Left kidney (tissue), 2 donors: Measurements from ENCODE around the gene ADO. TPM values are rescaled to one million over a fixed set of nuclear protein-coding genes. Genes with fewer than 3 reads are reported as not detected.
A peak's percentile ranks its signal among the peaks of the same experiment; 100 is the strongest.

Experiments
- DNase-seq: peaks from one replicate; pipeline ENCODE4 v3.0.0-alpha.2; 2013
- polyA plus RNA-seq: library from polyadenylated mRNA; unstranded; fragments of 120-200 nt; gene quantifications from one replicate; pipeline ENCODE4 v1.2.1, GENCODE V29; 2013; ENCODE audit not compliant: insufficient read length

ADO gene
- polyA plus RNA-seq, 1 donor: 31.6 TPM

DNA sequence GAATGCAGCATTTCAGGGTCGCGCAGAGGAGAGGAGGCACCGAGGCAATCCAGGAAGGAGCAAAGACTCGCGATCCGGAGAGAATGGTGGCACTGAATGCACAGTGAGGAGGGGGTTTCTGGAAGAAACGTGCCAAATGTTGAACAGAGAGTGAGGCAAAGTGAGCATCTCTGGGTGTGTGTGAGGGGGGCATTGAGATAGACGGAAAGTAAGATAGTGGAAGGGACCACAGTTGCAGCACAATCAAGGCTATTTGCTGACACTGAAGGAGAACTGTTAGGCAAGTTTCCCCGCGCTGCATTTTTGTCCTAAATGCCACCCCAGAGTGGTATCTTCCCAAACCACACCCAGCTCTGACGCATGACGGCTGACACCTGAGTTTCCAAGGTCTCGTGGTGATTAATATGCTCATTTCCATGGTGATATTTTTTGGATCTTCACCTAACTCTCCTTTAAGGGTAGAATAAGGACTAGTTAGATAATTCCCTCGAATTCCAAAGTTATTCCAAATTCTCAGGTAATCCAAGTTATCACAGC lies 14.4 kb upstream of the ADO start:
- DNase-seq: no peak

DNA sequence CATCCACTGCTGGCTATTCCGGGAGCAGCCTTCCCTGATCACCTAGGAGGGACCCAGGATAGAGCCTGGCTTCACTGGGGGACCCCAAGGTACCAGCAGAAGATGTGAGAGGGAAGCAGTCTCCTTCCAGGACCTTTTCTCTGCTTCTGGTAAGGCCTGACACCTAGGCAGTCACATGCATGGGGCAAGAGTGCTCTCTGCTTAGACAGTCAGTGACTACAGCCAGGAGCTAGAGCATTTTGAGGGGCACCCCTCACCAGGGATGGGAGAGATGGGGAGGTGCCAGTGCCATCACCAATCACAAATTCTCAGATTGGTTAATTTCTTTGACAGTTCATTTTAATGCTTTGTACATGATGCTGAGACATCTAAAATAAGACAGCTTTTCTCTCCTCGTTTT lies 13.9 kb upstream of the ADO start:
- no peak for DNase-seq

DNA sequence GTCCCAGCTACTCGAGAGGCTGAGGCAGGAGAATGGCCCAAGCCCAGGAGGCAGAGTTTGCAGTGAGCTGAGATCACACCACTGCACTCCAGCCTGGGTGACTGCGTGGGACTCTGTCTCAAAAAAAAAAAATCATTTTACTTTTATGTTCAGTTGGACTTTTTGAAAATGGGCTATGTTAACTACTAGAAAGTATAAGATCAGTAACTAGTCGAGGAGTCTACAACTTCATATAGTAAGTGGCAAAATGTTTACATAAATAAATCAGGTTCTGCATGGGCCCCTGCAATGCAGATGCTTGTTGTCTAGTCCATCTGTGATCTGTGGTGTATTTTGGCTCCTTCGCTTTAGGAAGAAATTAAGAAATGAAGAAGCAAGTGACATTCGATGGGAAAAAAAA lies 12.3 kb upstream of the ADO start:
- DNase-seq: no peak

DNA sequence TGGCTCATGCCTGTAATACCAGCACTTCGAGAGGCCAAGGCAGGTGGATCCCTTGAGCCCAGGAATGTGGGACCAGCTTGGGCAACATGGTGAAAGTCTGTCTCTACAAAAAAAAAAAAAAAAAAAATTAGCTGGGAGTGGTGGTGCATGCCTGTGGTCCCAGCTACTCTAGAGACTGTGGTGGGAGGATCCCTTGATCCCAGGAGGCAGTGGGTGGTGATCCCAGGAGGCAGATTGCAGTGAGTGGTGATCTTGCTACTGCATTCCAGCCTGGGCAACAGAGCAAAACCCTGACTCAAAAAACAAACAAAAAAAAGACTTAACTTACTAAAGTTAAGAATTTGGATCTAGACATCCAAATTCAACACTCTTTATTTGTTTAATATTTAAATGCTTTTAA lies 10.2 kb upstream of the ADO start:
- DNase-seq: no peak

DNA sequence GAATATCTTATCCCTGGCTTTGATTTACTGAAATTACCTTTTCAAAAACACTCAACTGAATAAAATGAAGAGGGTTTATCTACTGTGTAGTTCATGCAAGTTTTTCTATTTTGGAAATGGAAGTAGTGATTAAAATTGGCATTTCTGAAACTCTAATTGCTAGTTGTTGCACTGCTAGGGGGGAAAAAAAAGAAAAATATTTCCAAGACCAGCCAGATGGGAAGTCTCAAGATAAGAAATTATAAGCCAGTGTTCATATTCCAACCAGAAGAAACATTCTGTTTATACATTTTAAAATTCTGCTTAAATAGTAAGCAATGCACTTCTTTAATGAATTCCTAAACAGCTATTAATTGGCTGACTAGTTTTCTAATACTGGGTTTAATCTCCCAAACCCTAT lies 9.4 kb upstream of the ADO start:
- DNase-seq: no peak

DNA sequence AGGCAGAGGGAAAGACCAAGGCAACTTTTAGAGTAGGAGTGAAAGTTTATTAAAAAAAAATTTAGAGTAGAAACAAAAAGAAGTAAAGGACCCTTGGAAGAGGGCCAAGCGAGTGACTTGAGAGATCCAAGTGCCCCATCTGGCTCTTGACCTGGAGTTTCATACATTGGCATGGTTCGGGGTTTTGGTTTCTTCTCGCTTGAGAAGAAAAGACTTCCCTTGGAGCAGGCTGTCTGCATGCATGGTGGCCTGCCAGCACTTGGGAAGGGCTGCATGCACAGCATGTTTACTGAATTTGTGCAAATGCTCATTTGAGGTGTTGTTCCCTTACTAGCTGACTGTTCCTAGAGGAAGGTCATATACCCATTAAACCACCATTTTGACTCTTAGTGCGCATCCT lies 8.8 kb upstream of the ADO start:
- no peak for DNase-seq

DNA sequence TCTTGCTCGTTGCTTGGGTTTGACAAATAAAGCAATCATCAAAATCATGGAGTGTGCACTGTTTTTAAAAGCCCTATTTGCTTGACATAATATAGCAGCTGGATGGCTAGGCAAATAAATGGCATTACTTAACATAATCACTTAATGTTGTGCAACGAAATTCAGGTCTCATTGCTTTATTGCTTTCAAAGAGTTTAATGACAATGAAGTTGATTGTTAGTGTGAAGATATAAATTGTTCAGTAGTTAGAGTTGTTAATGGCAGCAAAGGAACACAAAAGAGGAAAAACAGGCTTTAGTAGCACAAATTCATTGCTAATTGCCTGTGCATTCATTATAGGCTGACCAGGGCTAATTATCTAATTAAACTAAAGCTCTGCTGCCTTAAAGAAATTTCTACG lies 7.6 kb upstream of the ADO start:
- no peak for DNase-seq

DNA sequence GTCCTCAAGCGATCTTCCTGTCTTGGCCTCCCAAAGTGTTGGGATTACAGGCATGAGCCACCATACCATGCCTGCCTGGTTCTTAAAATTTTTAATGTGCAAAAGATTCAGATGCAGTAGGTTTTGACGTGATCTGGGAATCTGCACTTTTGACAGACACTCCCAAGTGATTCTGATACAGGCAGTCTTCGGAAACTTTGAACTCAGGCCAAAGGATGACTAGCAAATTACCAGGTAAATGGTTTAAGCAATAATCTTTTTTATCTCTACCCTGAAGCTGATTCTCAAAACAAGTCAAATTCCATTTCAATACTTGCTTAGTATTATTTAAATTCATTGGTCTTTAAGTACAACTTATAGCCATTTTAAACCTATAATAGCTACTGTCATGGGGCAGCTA lies 2.6 kb upstream of the ADO start:
- no peak for DNase-seq

DNA sequence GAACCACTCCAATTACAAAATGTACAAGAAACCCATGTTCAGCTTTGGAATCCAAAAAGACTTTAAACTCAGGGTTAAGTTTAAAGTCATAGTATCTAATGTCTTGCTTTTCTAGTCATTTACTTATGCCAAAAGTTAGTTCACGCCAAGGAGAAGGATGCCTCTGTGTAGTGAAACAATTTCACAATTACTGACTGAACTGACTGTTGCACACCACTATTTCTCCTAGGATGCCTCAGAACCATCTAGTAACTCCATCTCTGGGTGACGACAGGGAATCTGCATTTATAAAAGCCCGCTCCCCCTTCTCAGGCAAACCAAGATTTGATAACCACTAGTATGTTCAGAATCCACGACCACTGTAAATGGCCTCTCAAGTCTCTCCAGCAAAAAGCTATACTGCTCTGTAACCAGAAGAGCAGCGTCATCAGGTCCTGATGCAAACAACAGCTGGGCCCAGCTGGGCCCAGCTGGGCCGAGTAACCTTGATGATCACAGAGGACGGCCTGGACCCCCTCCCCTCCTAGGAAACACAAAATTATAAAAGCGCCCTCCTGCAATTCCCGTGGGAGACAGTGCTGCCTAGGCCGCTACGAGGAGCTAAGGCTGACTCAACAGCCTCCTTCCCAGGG lies 680 bp upstream of the ADO start:
- peak; percentile 91 for DNase-seq

DNA sequence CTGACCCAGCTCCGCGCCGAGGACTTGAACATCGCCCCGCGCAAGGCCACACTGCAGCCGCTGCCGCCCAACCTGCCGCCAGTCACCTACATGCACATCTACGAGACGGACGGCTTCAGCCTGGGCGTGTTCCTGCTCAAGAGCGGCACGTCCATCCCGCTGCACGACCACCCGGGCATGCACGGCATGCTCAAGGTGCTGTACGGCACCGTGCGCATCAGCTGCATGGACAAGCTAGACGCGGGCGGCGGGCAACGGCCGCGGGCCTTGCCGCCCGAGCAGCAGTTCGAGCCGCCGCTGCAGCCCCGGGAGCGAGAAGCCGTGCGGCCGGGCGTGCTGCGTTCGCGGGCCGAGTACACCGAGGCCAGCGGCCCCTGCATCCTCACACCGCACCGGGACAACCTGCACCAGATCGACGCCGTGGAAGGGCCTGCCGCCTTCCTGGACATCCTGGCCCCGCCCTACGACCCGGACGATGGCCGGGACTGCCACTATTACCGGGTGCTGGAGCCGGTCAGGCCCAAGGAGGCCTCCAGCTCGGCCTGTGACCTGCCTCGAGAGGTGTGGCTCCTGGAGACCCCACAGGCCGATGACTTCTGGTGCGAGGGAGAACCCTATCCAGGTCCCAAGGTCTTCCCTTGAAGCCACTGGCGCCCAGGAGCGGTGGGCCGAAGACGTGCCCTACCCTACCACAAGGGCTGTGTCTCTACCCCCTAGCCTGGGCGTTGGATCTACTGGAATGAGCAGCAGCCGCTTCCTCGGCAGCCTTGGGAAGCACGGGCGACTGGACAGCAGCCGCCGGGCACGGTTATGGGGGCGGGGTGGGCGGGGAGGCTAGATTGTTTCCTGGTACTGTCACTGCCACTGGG lies 945 bp downstream of the ADO start:
- peak; percentile 31 for DNase-seq

DNA sequence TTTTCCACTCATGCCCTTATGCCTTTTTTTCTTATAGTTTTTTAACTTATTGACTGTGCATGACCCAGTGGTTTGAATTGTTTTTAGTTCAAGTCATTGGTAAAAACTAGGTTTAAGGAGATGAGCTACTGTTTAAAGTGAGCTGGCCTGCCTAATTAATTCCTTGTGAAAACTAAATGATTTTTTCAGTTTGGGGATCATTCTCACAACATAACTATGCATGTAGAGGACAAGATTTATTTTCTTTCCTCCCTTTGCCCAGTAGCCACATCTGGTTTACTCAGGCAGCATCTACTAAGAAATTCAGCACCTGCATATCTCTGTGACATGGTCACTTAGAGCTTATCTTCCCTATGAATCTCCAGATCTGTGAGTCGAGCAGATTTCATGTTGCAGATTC lies 1.7 kb downstream of the ADO start:
- DNase-seq: no peak

DNA sequence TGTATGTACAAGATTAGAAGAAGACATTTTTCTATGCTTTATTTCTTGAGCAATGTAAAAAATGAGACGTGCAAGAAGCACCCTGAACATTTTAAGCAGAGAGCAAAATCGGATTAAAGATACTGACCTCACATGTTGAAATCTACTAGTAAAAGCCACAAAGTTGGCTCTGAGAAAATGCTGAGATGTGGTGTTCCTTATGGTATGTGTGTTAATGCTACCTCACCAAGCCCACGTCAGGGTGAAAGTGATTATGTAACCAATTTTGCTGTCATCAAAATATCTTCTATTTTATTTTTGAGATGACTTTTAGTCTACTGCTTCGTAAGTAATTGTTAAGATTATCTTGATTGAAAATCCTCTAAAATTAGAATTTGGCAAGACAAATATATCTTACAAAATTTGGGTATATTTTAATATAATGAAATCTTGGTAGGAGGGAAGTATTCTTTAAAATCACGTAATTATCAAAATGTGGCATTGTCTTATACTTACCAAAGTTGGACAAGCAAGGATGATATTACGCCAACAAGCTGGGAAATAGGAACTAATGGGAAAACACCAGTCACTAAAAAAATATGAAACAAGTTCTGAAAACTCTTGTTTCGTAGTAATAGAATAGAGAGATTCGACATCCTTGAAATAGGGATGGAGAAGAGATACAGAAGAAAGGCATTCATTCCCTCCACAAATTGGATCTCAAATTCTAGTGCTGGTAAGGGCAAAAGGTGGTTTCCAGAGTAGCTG lies 5.8 kb downstream of the ADO start:
- no peak for DNase-seq

DNA sequence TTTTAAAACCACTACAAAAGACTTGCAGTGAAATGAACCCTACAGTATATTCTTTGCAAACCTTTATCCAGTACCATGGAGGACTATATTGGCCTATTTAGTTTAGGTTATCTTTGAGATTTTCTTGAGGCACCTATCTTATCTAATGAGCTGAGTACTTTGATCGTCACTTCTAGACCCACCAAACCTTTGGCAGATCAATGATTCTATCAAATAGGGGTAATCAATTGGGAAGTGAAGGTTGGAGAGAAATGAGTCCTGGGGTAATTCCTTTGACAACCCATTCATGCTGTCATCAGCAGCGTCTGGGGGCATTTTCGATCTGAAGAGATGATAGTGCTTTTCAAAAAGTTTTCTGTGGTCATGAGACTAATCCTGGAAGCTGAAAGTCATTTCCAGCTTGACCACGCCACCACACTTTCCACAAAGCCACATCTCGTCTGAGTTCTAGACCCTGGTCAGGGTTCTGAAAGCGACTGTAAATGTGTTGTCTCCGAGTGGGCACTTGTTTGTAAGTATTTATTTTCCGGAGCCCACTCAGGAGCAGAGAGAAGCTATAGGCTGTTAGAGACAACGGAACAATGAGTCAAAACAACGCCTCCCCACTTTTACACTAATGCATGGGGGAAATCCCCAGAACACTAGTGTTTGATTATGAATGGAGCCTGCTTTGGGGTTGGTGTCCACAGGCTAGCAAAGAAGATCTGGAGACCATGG lies 6.8 kb downstream of the ADO start:
- no peak for DNase-seq

DNA sequence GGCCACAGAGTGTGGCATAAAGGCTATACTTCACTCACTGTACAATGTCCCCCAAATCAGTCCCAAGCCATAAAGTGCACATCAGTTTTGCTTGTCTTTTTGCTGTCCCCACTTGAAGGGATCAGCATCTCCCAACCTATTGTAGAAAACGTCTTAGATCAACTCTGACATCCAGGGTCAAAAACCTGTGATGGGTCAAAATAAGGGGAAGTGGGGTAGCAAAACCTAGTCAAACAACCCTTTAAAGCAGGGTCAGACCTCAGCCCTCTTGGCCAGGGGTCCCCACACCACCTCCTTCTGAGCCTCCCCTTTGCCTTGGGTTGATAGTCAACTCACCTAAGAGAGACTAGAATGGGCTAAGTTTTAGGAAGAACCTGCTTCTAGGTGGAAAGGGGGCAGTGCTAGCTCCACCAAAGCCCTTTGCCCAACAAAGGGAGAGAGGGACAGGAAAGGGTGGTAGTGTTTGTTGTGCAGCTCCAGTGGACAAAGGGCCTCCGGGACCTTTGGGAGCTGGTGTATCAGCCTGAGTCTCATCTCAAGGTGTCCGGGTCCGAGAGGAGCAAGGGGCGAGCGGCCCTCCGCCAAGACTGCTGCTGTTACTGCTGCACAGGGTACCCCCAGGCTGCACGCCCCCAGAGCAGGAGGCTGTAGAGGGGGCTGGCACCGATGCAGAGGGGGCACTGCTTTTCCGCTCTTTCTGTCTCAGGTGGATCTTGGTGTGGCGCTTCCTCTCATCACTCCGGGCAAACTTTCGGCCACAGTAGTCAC lies 8.3 kb downstream of the ADO start:
- DNase-seq: no peak

DNA sequence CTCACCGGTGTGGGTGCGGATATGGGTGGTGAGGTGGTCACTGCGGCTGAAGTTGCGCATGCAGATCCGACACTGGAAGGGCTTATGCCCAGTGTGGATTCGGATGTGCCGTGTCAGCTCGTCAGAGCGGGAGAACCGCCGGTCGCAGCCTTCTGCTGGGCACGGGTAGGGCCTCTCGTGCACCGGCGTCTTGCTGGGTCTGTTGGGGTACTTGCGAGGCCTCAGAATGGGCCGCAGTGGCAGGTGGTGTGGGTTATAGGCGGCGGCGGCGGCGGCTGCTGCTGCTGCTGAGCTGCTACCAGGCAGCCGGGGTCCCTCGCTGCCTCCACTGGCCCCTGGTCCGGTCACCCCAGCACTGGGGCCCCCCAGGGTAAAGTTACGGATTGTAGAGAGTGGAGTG lies 8.9 kb downstream of the ADO start:
- DNase-seq: no peak

DNA sequence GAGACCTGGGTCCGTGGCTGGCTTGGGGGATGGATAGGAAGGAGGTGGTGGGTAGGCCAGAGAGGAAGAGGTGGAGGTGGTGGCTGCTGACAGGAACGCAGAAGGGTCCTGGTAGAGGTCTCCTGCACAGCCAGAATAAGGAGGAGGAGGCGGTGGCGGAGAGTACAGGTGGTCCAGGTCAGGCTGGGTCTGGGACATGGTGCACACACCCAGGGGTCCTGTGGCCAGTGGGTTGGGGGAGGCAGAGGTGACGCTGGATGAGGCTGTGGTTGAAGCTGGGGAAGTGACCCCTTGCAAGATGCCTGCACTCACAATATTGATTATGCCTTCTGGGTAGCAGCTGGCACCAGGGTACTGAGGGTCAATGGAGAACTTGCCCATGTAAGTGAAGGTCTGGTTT lies 9.5 kb downstream of the ADO start:
- no peak for DNase-seq

DNA sequence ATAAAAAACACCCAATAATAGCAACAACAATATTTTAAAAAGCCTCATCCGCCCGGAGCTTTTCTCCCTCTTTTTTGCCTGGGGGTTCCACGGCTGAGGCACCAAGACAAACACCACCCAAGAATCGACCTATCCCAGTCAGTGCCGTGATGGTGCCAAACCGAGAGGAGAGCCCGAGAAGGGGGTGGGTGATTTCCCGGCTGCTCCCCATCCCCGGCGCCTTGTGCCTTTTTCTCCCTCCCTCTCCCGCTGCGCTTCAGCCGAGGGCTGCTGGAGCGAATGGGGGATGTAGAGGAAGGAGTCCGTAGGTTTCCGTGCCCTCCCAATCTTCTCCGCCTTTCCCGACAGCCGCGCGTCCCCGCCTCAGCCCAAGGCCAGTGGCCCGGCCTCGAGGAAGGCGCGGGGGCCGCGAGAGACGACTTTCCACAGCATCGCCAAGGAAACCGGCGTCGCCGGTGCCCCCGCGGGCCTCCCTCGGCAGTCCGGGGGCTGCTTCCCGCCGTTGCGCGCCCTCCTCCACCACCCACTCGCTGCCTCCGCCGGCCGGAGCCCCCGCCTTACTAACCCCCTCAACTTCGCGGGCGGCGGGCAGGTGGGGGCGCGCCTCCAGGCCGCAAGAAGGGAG lies 10.3 kb downstream of the ADO start:
- DNase-seq: peak; percentile 19

DNA sequence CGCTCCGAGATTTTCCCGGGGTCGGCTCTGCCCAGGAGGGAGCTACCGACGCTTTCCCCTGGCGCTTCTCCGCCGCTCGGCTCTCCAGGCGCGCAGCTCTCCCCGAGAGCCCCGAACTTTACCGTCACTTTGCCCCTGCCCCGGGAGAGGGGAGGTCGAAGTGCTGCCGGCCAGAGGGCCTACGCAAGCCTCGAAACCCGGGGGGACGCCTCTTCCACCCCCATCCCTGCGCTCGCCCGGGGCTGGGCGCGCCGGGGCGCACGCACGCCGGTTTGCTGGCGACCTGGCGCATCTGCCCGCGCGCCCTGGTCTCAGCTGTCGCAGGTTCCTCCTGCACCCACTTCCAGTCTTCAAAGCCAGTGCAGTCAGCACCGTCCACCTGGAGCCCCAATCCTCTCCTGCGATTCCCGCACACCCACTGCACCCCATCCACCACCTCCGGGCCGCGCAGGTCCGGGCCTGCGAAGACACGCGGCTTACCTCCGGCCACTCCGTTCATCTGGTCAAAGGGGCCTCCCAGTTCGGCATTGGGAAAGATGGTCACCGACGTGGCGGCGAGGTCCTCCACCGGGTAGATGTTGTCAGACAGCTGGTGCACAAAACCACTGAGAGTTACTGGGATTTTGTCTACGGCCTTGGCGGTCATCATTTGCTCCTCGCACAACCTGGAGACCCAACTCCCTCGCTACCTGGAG lies 11.0 kb downstream of the ADO start:
- DNase-seq: no peak

DNA sequence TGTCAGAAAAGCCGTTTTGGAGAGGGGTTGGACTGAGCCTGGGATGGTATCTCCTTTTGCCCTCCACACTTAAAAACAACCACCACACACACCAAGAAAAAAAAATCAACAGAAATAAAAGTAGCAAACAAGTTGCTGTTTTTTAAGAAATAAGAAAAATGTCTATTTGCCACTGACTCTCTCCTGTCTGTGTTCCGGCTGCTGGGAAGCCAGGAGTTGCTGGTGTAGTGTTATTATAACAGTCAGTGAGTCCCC lies 11.5 kb downstream of the ADO start:
- no peak for DNase-seq

DNA sequence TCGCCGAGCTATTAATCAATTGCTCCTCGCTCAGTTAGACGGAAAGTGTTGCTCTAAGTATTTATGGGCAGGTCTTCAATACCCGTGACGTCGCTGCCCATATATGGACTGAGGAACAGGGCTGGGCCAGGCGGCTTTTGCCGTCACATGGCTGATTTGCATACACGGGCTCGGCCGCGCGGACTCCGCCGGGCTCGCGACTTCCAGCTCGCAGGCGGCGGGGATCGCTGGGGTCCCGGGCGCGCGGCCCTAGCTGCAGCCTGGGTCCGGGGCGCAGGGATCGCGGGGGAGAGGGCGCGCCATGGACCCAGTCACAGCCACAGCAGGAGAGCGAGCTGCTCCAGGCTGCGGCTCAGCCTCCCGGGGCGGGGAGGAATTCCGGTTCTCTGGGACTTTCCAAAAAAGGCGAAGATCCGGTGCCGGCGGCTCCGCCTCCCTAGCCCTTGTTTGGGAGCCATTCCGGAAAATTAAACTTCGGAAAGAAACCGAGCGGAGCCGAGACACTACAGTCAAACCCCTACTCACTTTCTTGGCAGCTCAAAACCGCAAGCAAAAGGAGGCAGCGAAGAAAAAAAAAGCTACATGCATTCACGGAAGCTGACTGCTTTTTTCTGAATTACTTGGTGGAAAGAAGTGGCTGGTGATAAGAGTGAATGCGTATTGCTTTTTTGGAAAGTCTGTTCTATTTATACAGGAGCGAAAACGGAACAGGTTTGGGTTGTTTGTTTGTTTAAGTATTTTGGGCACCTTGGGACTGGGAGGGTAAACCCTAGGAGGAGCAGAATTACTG lies 12.0 kb downstream of the ADO start, which contains the start of gene EGR2:
Gene EGR2, minus strand, starts transcription at position 36 of the 790 bp plus-strand sequence. CDS start 337 bp downstream, outside the sequence.
- DNase-seq: peak; percentile 95
